HPDE6-E6E7 (cell line): ENCODE data around the gene LRRC4B.
"Not testable (repeated sequence)": the region's sequence is repeated elsewhere in the genome, so short reads cannot be mapped to it uniquely, and the experiment has no call there.

Experiments used
- DNase-seq: peaks from one replicate; pipeline ENCODE4 v3.0.0; 2011; ENCODE audit warnings: missing footprints; ENCODE audit errors: extremely low spot score

The LRRC4B gene

GRCh38 chr19:50486823-50487515 is 81.3 kb downstream of the LRRC4B start:
- no peak for DNase-seq

GRCh38 chr19:50485284-50485955 is 82.8 kb downstream of the LRRC4B start:
- no peak for DNase-seq

GRCh38 chr19:50482916-50483315 is 85.3 kb downstream of the LRRC4B start:
- no peak for DNase-seq

GRCh38 chr19:50482271-50482855 is 85.9 kb downstream of the LRRC4B start:
- DNase-seq = no peak

- DNase-seq = no peak
Measured at GRCh38 chr19:50481351-50482149, 86.7 kb downstream of the LRRC4B start.

GRCh38 chr19:50480281-50481111 is 87.7 kb downstream of the LRRC4B start:
- no peak for DNase-seq

GRCh38 chr19:50479761-50480251 is 88.4 kb downstream of the LRRC4B start:
- no peak for DNase-seq

GRCh38 chr19:50478901-50479715 is 89.1 kb downstream of the LRRC4B start:
- DNase-seq = no peak

GRCh38 chr19:50477751-50478515 is 90.3 kb downstream of the LRRC4B start:
- DNase-seq = no peak

GRCh38 chr19:50476907-50477238 is 91.4 kb downstream of the LRRC4B start:
- no peak for DNase-seq

- DNase-seq = peak; percentile 88
Measured at GRCh38 chr19:50476224-50476906, 91.9 kb downstream of the LRRC4B start, which contains the start of the genes EMC10 and GARIN5A. TSS of gene EMC10 (plus strand) at chr19:50476507. CDS start at chr19:50476545, 38 bp downstream. TSS of gene GARIN5A (minus strand) at chr19:50476848. CDS start at chr19:50476388, 460 bp downstream.

GRCh38 chr19:50475736-50476223 is 92.5 kb downstream of the LRRC4B start:
- DNase-seq = no peak

- no peak for DNase-seq
Measured at GRCh38 chr19:50475101-50475568, 93.1 kb downstream of the LRRC4B start.

GRCh38 chr19:50473336-50473735 is 94.9 kb downstream of the LRRC4B start:
- DNase-seq = not testable (repeated sequence)

- no peak for DNase-seq
Measured at GRCh38 chr19:50468818-50469217, 99.4 kb downstream of the LRRC4B start.

- DNase-seq = no peak
Measured at GRCh38 chr19:50467566-50467965, 100.7 kb downstream of the LRRC4B start.
